Measurements from ENCODE around the gene P4HTM.
A peak's percentile ranks its signal among the peaks of the same experiment; 100 is the strongest.

The P4HTM gene

GRCh38 chr3:49023775-49024174 is 33.7 kb downstream of the P4HTM start:
- peaks cover 3% of the 10 kb centered on the region; the same call in 1 of the 2 replicates for H3F3A ChIP-seq (ENCODE audit: low read depth)
- H2AFZ ChIP-seq (ENCODE audit: low read length) = no peak overlapping the region
- peaks cover 91% of the 10 kb centered on the region for H3K79me2 ChIP-seq (ENCODE audit: insufficient read depth, low read length)
- TF ChIP-seq CTCF (conservative IDR thresholded peaks at IDR 0.05; ENCODE audit: low read length) = no peak
- no peak for TF ChIP-seq EZH2phosphoT487 (IDR thresholded peaks at IDR 0.05; ENCODE audit: borderline replicate concordance)
- peak overlapping the region; percentile 92 for H3K4me2 ChIP-seq (ENCODE audit: low read depth, low read length, poor library complexity, severe bottlenecking)
- peaks cover 64% of the 10 kb centered on the region for H4K20me1 ChIP-seq (ENCODE audit: insufficient read depth, low read length, poor library complexity, severe bottlenecking)
- H3K27me3 ChIP-seq (ENCODE audit: insufficient read depth, low read length, poor library complexity, severe bottlenecking) = no peaks in the 10 kb centered on the region
- no peak overlapping the region for H3K9ac ChIP-seq (ENCODE audit: low read depth, low read length, poor library complexity, severe bottlenecking)
- H3K4me1 ChIP-seq (ENCODE audit: insufficient read depth, low read length, poor library complexity, severe bottlenecking) = peaks cover 55% of the 10 kb centered on the region
- H3K9me2 ChIP-seq (replicated peaks; ENCODE audit: low read depth, low read length) = no peaks in the 10 kb centered on the region
- H3K4me3 ChIP-seq (ENCODE audit: low read length, poor library complexity, severe bottlenecking) = no peak overlapping the region
- no peaks in the 10 kb centered on the region for H3K9me3 ChIP-seq (ENCODE audit: insufficient read depth, low read depth, low read length)
- H3K36me3 ChIP-seq (ENCODE audit: insufficient read depth, low read length) = peaks cover 37% of the 10 kb centered on the region; the same call in 1 of the 2 replicates

GRCh38 chr3:49024449-49024848 is 34.4 kb downstream of the P4HTM start:
- H4K20me1 ChIP-seq (ENCODE audit: insufficient read depth, low read length, poor library complexity, severe bottlenecking) = peaks cover 59% of the 10 kb centered on the region
- peaks cover 37% of the 10 kb centered on the region; the same call in 1 of the 2 replicates for H3K36me3 ChIP-seq (ENCODE audit: insufficient read depth, low read length)

GRCh38 chr3:49025005-49025792 is 35.2 kb downstream of the P4HTM start:
- H3K79me2 ChIP-seq (ENCODE audit: insufficient read depth, low read length) = peaks cover 81% of the 10 kb centered on the region
- H3K27me3 ChIP-seq (ENCODE audit: insufficient read depth, low read length, poor library complexity, severe bottlenecking) = no peaks in the 10 kb centered on the region
- peaks cover 47% of the 10 kb centered on the region for H3K4me1 ChIP-seq (ENCODE audit: insufficient read depth, low read length, poor library complexity, severe bottlenecking)
- TF ChIP-seq EZH2phosphoT487 (IDR thresholded peaks at IDR 0.05; ENCODE audit: borderline replicate concordance) (no peak), CTCF (conservative IDR thresholded peaks at IDR 0.05; ENCODE audit: low read length) (no peak)
- no peaks in the 10 kb centered on the region for H3K9me3 ChIP-seq (ENCODE audit: insufficient read depth, low read depth, low read length)
- peaks cover 53% of the 10 kb centered on the region for H4K20me1 ChIP-seq (ENCODE audit: insufficient read depth, low read length, poor library complexity, severe bottlenecking)
- H2AFZ ChIP-seq (ENCODE audit: low read length) = no peak overlapping the region
- H3K9ac ChIP-seq (ENCODE audit: low read depth, low read length, poor library complexity, severe bottlenecking) = no peak overlapping the region
- peak overlapping the region; percentile 92 for H3K4me2 ChIP-seq (ENCODE audit: low read depth, low read length, poor library complexity, severe bottlenecking)
- H3F3A ChIP-seq (ENCODE audit: low read depth) = peaks cover 3% of the 10 kb centered on the region; the same call in 1 of the 2 replicates
- no peak overlapping the region for H3K4me3 ChIP-seq (ENCODE audit: low read length, poor library complexity, severe bottlenecking)
- H3K36me3 ChIP-seq (ENCODE audit: insufficient read depth, low read length) = peaks cover 45% of the 10 kb centered on the region
- H3K9me2 ChIP-seq (replicated peaks; ENCODE audit: low read depth, low read length) = no peaks in the 10 kb centered on the region

More at GRCh38 chr3:49024449-49024848, 34.4 kb downstream of the P4HTM start:
- H3K9ac ChIP-seq (ENCODE audit: low read depth, low read length, poor library complexity, severe bottlenecking) = no peak overlapping the region
- H3K4me3 ChIP-seq (ENCODE audit: low read length, poor library complexity, severe bottlenecking) = no peak overlapping the region
- peaks cover 52% of the 10 kb centered on the region for H3K4me1 ChIP-seq (ENCODE audit: insufficient read depth, low read length, poor library complexity, severe bottlenecking)
- no peaks in the 10 kb centered on the region for H3K9me2 ChIP-seq (replicated peaks; ENCODE audit: low read depth, low read length)
- H3K79me2 ChIP-seq (ENCODE audit: insufficient read depth, low read length) = peaks cover 88% of the 10 kb centered on the region
- H3F3A ChIP-seq (ENCODE audit: low read depth) = peaks cover 3% of the 10 kb centered on the region; the same call in 1 of the 2 replicates
- H3K27me3 ChIP-seq (ENCODE audit: insufficient read depth, low read length, poor library complexity, severe bottlenecking) = no peaks in the 10 kb centered on the region
- H3K9me3 ChIP-seq (ENCODE audit: insufficient read depth, low read depth, low read length) = no peaks in the 10 kb centered on the region
- TF ChIP-seq EZH2phosphoT487 (IDR thresholded peaks at IDR 0.05; ENCODE audit: borderline replicate concordance) = no peak
- no peak overlapping the region for H2AFZ ChIP-seq (ENCODE audit: low read length)
- H3K4me2 ChIP-seq (ENCODE audit: low read depth, low read length, poor library complexity, severe bottlenecking) = peak overlapping the region; percentile 92
